HCT116 (cell line): Measurements from ENCODE around the gene GRIK3. TPM values are rescaled to one million over a fixed set of nuclear protein-coding genes. Genes with fewer than 3 reads are reported as not detected.

Source experiments
- ATAC-seq: fragments of 200-7000 bp; cut with Tn5 transposase; 2 replicates; pipeline ENCODE4 v1.9.1; 2020; ENCODE audit warnings: mild to moderate bottlenecking, moderate library complexity
- BruUV-seq: library from RNA; stranded (reverse); fragments of 400-500 nt; replicated peaks from 2 replicates; lab custom pipeline; 2021; lab: Mats Ljungman, UMichigan
- CTCF ChIA-PET: fragments of 300-600 bp; sonication (Branson Sonifier 250); formaldehyde crosslinking; loops from one replicate; lab custom pipeline; 2021; ENCODE audit warnings: antibody characterized with exemption; lab: Charles Lee
- POLR2A ChIA-PET: fragments of 300-600, 350-600 bp; sonication (Branson Sonifier 250); formaldehyde crosslinking; loops from one replicate; lab custom pipeline; 2021; ENCODE audit warnings: antibody characterized with exemption; lab: Charles Lee
- RAD21 ChIA-PET, 2 experiments: fragments of 300-600 bp; sonication (Branson Sonifier 250); formaldehyde crosslinking; loops; one replicate each; lab custom pipeline; 2023; ENCODE audit warnings: low total read pairs in 2 of 2; ENCODE audit not compliant: uncharacterized antibody in 2 of 2, unreplicated experiment in 2 of 2, low non-redundant PET in 1 of 2; lab: Charles Lee
- DNase-seq: peaks from one replicate; pipeline ENCODE4 v3.0.0-alpha.2; 2010; ENCODE audit warnings: low read depth, low spot score
- H2AFZ ChIP-seq: fragments of 200-600 bp; shearing (Covaris generic), sonication (generic); 2 replicates; pipeline ENCODE4 v1.6.1; 2017; ENCODE audit warnings: low read depth, mixed run types, mixed read lengths, antibody characterized with exemption, low read length; ENCODE audit not compliant: poor library complexity, severe bottlenecking
- H3K27ac ChIP-seq: 2 replicates; pipeline ENCODE4 v1.5.1; 2012; ENCODE audit warnings: low read depth, low read length
- H3K27me3 ChIP-seq: fragments of 200-600 bp; sonication (generic); 2 replicates; pipeline ENCODE4 v1.6.1; 2016; ENCODE audit warnings: mixed run types, low read length, mixed read lengths; ENCODE audit not compliant: insufficient read depth
- H3K36me3 ChIP-seq, 2 experiments: fragments of 200-500 bp in 1 of 2; fragments of 200-600 bp in 1 of 2; sonication (Bioruptor generic) in 1 of 2; sonication (generic) in 1 of 2; 2 replicates each; pipeline versions ENCODE4 v1.5.1 to v1.6.1; 2014 to 2016; ENCODE audit warnings: low read length in 2 of 2, inconsistent platforms in 1 of 2, mixed read lengths in 1 of 2, mixed run types in 1 of 2; ENCODE audit not compliant: insufficient read depth in 2 of 2, control insufficient read depth in 1 of 2
- H3K4me1 ChIP-seq, 2 experiments: fragments of 200-600 bp in 1 of 2; sonication (generic) in 1 of 2; 2 replicates each; pipeline versions ENCODE4 v1.5.1 to v1.6.1; 2012 to 2017; ENCODE audit warnings: low read length in 2 of 2, inconsistent platforms in 1 of 2, mild to moderate bottlenecking in 1 of 2, mixed read lengths in 1 of 2, mixed run types in 1 of 2, moderate library complexity in 1 of 2; ENCODE audit not compliant: insufficient read depth in 2 of 2, control insufficient read depth in 1 of 2
- H3K4me2 ChIP-seq: fragments of 200-600 bp; sonication (generic); 2 replicates; pipeline ENCODE4 v1.6.1; 2017; ENCODE audit warnings: mixed run types, low read length, mixed read lengths
- H3K4me3 ChIP-seq, 2 experiments: fragments of 200-600 bp in 1 of 2; sonication (generic) in 1 of 2; replicated peaks in 1 of 2; 2 replicates each; pipeline ENCODE4 v1.5.1; 2011 to 2016; ENCODE audit warnings: low read length in 2 of 2, control low read depth in 1 of 2, low read depth in 1 of 2, mild to moderate bottlenecking in 1 of 2, mixed read lengths in 1 of 2, mixed run types in 1 of 2
- H3K79me2 ChIP-seq: fragments of 200-600 bp; sonication (generic); 2 replicates; pipeline ENCODE4 v1.6.1; 2017; ENCODE audit warnings: mild to moderate bottlenecking, mixed run types, low read length, moderate library complexity, mixed read lengths; ENCODE audit not compliant: insufficient read depth
- H3K9ac ChIP-seq: fragments of 200-600 bp; sonication (generic); 2 replicates; pipeline ENCODE4 v1.6.1; 2016; ENCODE audit warnings: low read length, mixed read lengths
- H3K9me2 ChIP-seq: fragments of 200-600 bp; sonication (generic), shearing (Covaris generic); 2 replicates; pipeline ENCODE4 v1.6.1; 2017; ENCODE audit warnings: mixed run types, mild to moderate bottlenecking, moderate library complexity; ENCODE audit not compliant: insufficient read depth
- H3K9me3 ChIP-seq, 2 experiments: fragments of 200-500 bp in 1 of 2; fragments of 200-600 bp in 1 of 2; sonication (Bioruptor generic) in 1 of 2; sonication (generic) in 1 of 2; 2 replicates each; pipeline ENCODE4 v1.6.1; 2014 to 2017; ENCODE audit warnings: low read length in 2 of 2, mixed read lengths in 2 of 2, inconsistent platforms in 1 of 2, low read depth in 1 of 2, mild to moderate bottlenecking in 1 of 2, mixed run types in 1 of 2, moderate library complexity in 1 of 2; ENCODE audit not compliant: control insufficient read depth in 1 of 2, insufficient read depth in 1 of 2
- H4K20me1 ChIP-seq: fragments of 200-600 bp; sonication (generic), shearing (Covaris generic); 2 replicates; pipeline ENCODE4 v1.6.1; 2017; ENCODE audit warnings: mixed run types, mild to moderate bottlenecking, moderate library complexity; ENCODE audit not compliant: insufficient read depth
- CBX3 ChIP-seq: IDR thresholded peaks from 2 replicates; pipeline ENCODE4 v1.6.1; 2012; ENCODE audit warnings: low read depth
- EZH2 ChIP-seq: fragments of 200-600 bp; sonication (generic); IDR thresholded peaks from 2 replicates; pipeline ENCODE4 v1.6.1; 2017; ENCODE audit warnings: antibody characterized with exemption, mixed run types
- MAX ChIP-seq: IDR thresholded peaks from 2 replicates; pipeline ENCODE4 v1.6.1; 2012
- POLR2A ChIP-seq: IDR thresholded peaks from 2 replicates; pipeline ENCODE4 v1.7.0; 2011; ENCODE audit warnings: borderline replicate concordance; ENCODE audit not compliant: insufficient read depth, insufficient read length; ENCODE audit errors: extremely low read depth
- POLR2AphosphoS5 ChIP-seq: IDR thresholded peaks from 2 replicates; pipeline ENCODE4 v1.6.1; 2011; ENCODE audit warnings: mild to moderate bottlenecking, low read depth, low read length, moderate library complexity
- SP1 ChIP-seq: IDR thresholded peaks from 2 replicates; pipeline ENCODE4 v1.6.1; 2012; ENCODE audit warnings: low read depth
- TCF7L2 ChIP-seq: IDR thresholded peaks from 2 replicates; pipeline ENCODE4 v1.7.0; 2011; ENCODE audit warnings: borderline replicate concordance, inconsistent platforms; ENCODE audit not compliant: insufficient read depth, insufficient read length; ENCODE audit errors: extremely low read depth
- YY1 ChIP-seq: IDR thresholded peaks from 2 replicates; pipeline ENCODE4 v1.6.1; 2011; ENCODE audit warnings: low read length, low read depth, moderate library complexity, mild to moderate bottlenecking; ENCODE audit not compliant: insufficient replicate concordance; ENCODE audit errors: extremely low read depth
- ZNF274 ChIP-seq: fragments of 200-500 bp; sonication (Bioruptor generic); IDR thresholded peaks from 2 replicates; pipeline ENCODE4 v1.6.1; 2014; ENCODE audit warnings: mild to moderate bottlenecking, low read depth, low read length, inconsistent platforms
- intact Hi-C: fragments of 100-400 bp; cut with micrococcal nuclease; formaldehyde crosslinking; loops from 2 replicates; pipeline ENCODE4 v1.10.0; 2022
- total RNA-seq: library from RNA; stranded (reverse); gene quantifications from one replicate; pipeline ENCODE4 v1.2.1, GENCODE V29; 2021; ENCODE audit not compliant: unreplicated experiment

The GRIK3 gene
- total RNA-seq, 1 experiment from 2014 or later: not detected

GRCh38 chr1:36871146-36871971 is 163.0 kb downstream of the GRIK3 start (continued):
- TF ChIP-seq CBX3 (no peak), MAX (no peak), TCF7L2 (no peak), SP1 (no peak), ZNF274 (no peak), POLR2AphosphoS5 (no peak), POLR2A (no peak), YY1 (no peak), EZH2 (no peak)

GRCh38 chr1:36869826-36870225 is 164.5 kb downstream of the GRIK3 start:
- intact Hi-C loops: no loop called here
- CTCF ChIA-PET: no interaction called here
- TF ChIP-seq POLR2AphosphoS5: no peak
- TF ChIP-seq, all 23 proteins: peak for 0

More at GRCh38 chr1:36869826-36870225, 164.5 kb downstream of the GRIK3 start:
- BruUV-seq: no TSS peak
- ChIA-PET POLR2A (no interaction called here), RAD21 (no interaction called here)
- Histone ChIP-seq H3K9me2 (no peaks in the 10 kb centered on the region), H3K27ac (no peak overlapping the region), H3K9me3 (no peaks in the 10 kb centered on the region), H3K79me2 (no peaks in the 10 kb centered on the region), H3K4me2 (no peak overlapping the region), H3K27me3 (peaks cover 23% of the 10 kb centered on the region), H3K4me1 (no peaks in the 10 kb centered on the region), H4K20me1 (no peaks in the 10 kb centered on the region), H3K36me3 (no peaks in the 10 kb centered on the region), H3K9ac (no peak overlapping the region), H3K4me3 (no peak overlapping the region), H2AFZ (no peak overlapping the region)
- no peak for ATAC-seq
- no peak for DNase-seq
